GM12801 (cell line): ENCODE results near the gene CFAP157.

Experiments used
- TF ChIP-seq, protein P1 (sequence below): IDR thresholded peaks from one replicate; pipeline ENCODE4 v1.5.1; 2011; ENCODE audit warnings: control low read depth; ENCODE audit not compliant: insufficient read length; ENCODE audit errors: extremely low read depth

The CFAP157 gene

GRCh38 chr9:127733614-127734013, 26.8 kb downstream of the CFAP157 start:
- TF ChIP-seq, protein P1, sequence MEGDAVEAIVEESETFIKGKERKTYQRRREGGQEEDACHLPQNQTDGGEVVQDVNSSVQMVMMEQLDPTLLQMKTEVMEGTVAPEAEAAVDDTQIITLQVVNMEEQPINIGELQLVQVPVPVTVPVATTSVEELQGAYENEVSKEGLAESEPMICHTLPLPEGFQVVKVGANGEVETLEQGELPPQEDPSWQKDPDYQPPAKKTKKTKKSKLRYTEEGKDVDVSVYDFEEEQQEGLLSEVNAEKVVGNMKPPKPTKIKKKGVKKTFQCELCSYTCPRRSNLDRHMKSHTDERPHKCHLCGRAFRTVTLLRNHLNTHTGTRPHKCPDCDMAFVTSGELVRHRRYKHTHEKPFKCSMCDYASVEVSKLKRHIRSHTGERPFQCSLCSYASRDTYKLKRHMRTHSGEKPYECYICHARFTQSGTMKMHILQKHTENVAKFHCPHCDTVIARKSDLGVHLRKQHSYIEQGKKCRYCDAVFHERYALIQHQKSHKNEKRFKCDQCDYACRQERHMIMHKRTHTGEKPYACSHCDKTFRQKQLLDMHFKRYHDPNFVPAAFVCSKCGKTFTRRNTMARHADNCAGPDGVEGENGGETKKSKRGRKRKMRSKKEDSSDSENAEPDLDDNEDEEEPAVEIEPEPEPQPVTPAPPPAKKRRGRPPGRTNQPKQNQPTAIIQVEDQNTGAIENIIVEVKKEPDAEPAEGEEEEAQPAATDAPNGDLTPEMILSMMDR: no peak

- TF ChIP-seq, protein P1: no peak
These were observed 27.5 kb downstream of the CFAP157 start for GRCh38 chr9:127734247-127734746.

GRCh38 chr9:127734747-127735529, 28.1 kb downstream of the CFAP157 start, which contains the start of gene TOR2A:
TSS of gene TOR2A (minus strand) at chr9:127735294. CDS start at chr9:127735270, 24 bp downstream.
- TF ChIP-seq, protein P1: no peak

DNA sequence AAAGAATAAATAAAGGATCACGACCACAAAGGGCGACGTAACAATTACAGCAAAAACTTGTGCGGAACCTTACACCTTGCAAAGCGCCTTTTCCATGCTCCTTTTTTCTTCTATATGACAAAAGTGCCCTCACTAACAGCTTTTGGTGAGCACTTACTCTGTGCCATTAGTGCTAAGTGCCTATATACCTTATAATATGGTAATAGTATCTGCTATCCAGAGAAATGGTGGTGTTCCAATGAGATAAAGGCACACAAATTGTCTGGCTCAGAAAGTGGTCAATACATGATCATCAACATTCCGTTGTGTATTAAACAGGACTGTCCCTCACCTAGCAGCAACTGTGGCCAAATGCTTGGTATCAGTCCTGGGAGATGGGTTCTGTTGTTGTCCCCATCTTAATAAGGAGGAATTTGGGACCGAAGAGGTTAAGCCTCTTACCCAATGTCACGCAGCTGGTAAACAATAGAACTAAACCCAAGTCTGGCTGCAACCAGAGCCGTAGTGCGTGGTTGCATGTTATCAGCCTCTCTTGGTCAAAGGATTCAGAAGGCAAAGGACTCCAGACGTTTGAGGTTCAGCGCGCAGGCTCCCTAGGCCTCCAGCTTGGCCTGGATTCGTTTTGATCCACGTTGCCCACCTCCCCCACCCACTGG, 28.9 kb downstream of the CFAP157 start:
- TF ChIP-seq, protein P1: no peak

DNA sequence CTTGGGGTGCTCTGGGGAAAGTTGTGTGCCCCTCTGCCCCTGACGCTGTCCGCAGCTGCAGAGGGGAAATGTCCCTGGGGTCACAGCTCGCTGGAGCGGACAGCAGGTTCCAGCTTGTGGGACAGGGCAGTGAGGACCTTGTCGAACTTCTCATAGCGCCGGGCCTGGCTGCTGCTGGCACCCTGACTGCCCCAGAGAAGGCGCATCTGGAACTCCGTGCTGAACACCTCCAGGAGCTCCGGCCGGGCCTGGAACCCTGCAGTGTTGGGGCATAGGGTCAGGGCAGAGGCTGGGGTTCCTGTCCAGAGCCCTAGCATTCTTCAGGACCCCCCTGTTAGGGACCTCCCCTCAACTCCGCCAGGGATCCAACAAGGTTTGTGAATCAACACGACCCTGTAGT, 31.9 kb downstream of the CFAP157 start:
- TF ChIP-seq, protein P1: no peak

DNA sequence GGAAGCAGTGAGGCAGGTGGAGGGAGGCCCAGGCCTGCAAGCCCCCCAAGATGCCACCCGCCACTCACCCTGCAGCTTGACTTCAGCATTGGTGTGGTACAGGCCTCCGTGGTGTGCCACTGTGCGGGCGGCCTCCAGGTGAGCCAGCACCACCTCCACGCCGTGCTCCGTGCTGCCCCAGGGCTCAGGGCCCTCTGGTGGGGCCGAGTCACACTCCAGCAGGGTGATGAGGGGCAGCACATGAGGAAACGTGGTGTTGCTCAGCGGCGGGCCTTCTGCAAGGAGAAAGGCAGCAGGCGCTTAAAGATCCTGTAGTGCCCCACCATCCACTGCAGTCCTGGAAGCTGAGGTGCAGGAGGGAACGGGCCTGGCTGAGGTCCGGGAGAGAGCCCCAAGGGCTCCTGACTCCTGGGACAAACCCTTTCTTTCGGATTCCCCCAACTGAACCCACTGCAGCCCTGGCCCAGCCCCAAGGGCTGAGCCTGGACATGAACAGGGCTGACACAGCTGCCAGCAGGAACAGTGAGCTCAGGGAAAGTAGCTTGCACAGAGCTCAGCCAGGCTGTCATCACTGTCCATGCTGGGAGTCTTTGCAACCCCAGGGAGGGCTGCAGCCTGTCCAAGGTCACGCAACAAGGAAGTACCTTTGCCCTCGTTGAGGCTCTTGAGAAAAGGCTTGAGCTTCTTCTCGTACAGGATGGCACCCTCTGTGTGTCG, 33.0 kb downstream of the CFAP157 start:
- TF ChIP-seq, protein P1: no peak
